DLD1 (cell line): Measurements from ENCODE around the gene MITF.

ENCODE experiments used
- in situ Hi-C: cut with HindIII; loops from 2 replicates; pipeline ENCODE4 v1.10.0; 2017; ENCODE audit warnings: low sequenced_read_pairs

Gene MITF

GRCh38 chr3:69752241-69752640, 13.0 kb downstream of the MITF start:
- in situ Hi-C loops: no loop called here

GRCh38 chr3:69753179-69753775, 14.0 kb downstream of the MITF start:
- in situ Hi-C loops: no loop called here

GRCh38 chr3:69755795-69756194, 16.5 kb downstream of the MITF start:
- in situ Hi-C loops: no loop called here

- in situ Hi-C loops: no loop called here
These were observed 22.9 kb downstream of the MITF start for GRCh38 chr3:69761896-69762767.

GRCh38 chr3:69762768-69763229, 23.5 kb downstream of the MITF start:
- in situ Hi-C loops: no loop called here

GRCh38 chr3:69763458-69763857, 24.2 kb downstream of the MITF start:
- in situ Hi-C loops: no loop called here

- in situ Hi-C loops: no loop called here
These were observed 25.0 kb downstream of the MITF start for GRCh38 chr3:69764121-69764741.

GRCh38 chr3:69764861-69765260, 25.6 kb downstream of the MITF start:
- in situ Hi-C loops: no loop called here

- in situ Hi-C loops: no loop called here
These were observed 27.4 kb downstream of the MITF start for GRCh38 chr3:69766638-69767037.

- in situ Hi-C loops: no loop called here
These were observed 28.3 kb downstream of the MITF start for GRCh38 chr3:69767571-69767970.

- in situ Hi-C loops: no loop called here
These were observed 29.2 kb downstream of the MITF start for GRCh38 chr3:69768438-69768837.

- in situ Hi-C loops: no loop called here
These were observed 31.0 kb downstream of the MITF start for GRCh38 chr3:69770219-69770618.

GRCh38 chr3:69770976-69771634, 31.8 kb downstream of the MITF start:
- in situ Hi-C loops: no loop called here

GRCh38 chr3:69772152-69772867, 33.0 kb downstream of the MITF start:
- in situ Hi-C loops: no loop called here

GRCh38 chr3:69774029-69774428, 34.8 kb downstream of the MITF start:
- in situ Hi-C loops: no loop called here

- in situ Hi-C loops: no loop called here
These were observed 36.5 kb downstream of the MITF start for GRCh38 chr3:69775751-69776150.

- in situ Hi-C loops: no loop called here
These were observed 37.0 kb downstream of the MITF start for GRCh38 chr3:69776289-69776688.

- in situ Hi-C loops: no loop called here
These were observed 37.8 kb downstream of the MITF start for GRCh38 chr3:69776920-69777581.

- in situ Hi-C loops: no loop called here
These were observed 38.3 kb downstream of the MITF start for GRCh38 chr3:69777582-69777967.

GRCh38 chr3:69781593-69781992, 42.3 kb downstream of the MITF start:
- in situ Hi-C loops: no loop called here
